ENCODE data around the gene KIAA0513.

DNA sequence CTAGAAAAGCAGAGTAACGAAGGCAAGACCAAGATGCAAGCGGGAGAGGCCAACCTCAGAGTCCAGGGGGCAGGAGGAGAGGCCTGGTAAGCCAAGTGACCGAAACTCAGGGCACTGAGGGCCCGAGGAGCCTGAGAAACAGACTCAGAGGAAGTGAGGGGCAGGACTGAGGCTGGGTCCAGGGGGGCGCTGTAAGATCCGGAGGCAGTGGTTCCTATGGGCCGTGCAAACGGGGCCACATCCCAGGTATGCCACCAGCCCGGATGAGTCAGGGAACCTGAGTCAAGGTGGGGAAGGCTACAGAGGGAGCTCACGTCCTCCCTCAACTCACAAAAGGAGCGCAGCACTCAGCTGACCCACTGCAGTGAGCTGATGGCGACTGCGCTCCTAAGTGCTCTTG, 24.5 kb upstream of the KIAA0513 start:
- TF ChIP-seq GATA3 (IDR thresholded peaks at IDR 0.05; ENCODE audit: low read depth, low read length) (no peak), GATA2 (IDR thresholded peaks at IDR 0.05; ENCODE audit: low read depth, low read length) (no peak)

Data from SH-SY5Y (cell line).